Stomach smooth muscle (tissue), 2 donors: ENCODE data around the gene MTG2.
A peak's percentile ranks its signal among the peaks of the same experiment; 100 is the strongest.

Experiments used
- H3K27ac ChIP-seq: one replicate; pipeline ENCODE4 v1.7.0; 2013; ENCODE audit warnings: mild to moderate bottlenecking, low read length, inconsistent platforms
- H3K27me3 ChIP-seq, 2 donors: one replicate each; pipeline ENCODE4 v1.7.0; 2013; ENCODE audit warnings: low read length in 2 of 2; ENCODE audit not compliant: insufficient read depth in 2 of 2, control insufficient read depth in 1 of 2
- H3K36me3 ChIP-seq, 2 donors: one replicate each; pipeline ENCODE4 v1.7.0; 2013; ENCODE audit warnings: low read length in 2 of 2; ENCODE audit not compliant: control insufficient read depth in 2 of 2, insufficient read depth in 2 of 2
- H3K4me1 ChIP-seq: one replicate; pipeline ENCODE4 v1.7.0; 2013; ENCODE audit warnings: low read length; ENCODE audit not compliant: control insufficient read depth, insufficient read depth
- H3K4me3 ChIP-seq, 2 donors: one replicate each; pipeline ENCODE4 v1.7.0; 2013; ENCODE audit warnings: low read length in 2 of 2
- H3K9ac ChIP-seq, 2 donors: one replicate each; pipeline ENCODE4 v1.7.0; 2013; ENCODE audit warnings: low read length in 2 of 2, mild to moderate bottlenecking in 1 of 2
- H3K9me3 ChIP-seq, 2 donors: one replicate each; pipeline ENCODE4 v1.7.0; 2013; ENCODE audit warnings: low read length in 2 of 2; ENCODE audit not compliant: control insufficient read depth in 2 of 2
- donor health status: healthy.
- donor health status: Pancreatic carcinoma.

MTG2 gene, protein sequence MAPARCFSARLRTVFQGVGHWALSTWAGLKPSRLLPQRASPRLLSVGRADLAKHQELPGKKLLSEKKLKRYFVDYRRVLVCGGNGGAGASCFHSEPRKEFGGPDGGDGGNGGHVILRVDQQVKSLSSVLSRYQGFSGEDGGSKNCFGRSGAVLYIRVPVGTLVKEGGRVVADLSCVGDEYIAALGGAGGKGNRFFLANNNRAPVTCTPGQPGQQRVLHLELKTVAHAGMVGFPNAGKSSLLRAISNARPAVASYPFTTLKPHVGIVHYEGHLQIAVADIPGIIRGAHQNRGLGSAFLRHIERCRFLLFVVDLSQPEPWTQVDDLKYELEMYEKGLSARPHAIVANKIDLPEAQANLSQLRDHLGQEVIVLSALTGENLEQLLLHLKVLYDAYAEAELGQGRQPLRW

DNA sequence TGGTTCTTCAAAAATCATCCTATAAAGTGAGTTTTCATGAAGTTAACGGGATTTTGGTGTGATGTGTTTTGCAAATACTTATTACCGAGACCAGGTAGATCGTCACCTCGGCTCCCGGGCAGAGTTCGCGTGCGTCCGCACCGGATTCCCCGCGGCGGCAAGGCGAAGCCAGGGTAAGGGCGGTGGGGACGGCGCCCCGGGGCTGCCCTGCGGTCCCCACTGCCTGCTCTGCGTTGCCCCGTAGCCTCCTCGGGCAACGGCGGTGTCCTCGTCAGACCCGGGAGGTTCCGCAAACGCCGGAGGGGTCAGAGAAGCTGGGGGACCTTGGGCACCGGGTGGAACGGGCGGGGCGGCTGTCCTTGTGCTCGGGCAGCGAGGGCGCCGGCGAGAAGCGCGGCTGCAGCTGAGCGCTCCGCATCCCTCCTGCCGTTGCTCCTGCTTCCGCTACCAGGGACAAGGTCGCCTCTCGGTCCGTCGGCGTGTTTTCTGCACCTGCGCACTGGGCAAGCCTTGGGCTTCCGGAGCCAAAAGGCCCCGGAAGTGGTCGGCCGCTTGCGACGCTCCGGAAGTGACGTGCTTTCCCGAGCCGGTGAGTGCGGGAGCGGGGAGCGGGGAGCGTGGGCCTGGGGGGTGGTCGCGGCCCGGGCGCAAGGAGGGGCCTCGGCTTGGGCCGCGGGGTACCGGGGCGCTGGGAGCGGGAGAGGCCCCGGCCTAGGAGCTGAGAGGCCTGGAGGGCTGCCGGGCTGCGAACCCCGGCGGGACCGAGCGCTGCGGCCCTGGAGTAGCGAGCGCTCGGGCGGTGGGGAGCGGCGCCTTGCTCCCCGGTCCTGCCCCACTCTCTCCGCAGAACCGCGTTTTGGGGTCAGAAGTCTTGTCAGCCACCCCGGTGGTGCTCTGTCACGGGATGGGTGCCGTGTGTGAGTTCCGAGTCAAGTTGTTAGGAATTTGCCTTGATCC is at the start of gene MTG2:
Gene MTG2 (plus strand): TSS at position 560 of the 957 bp plus-strand sequence. CDS start 10,393 bp downstream, outside the sequence.
- H3K27ac ChIP-seq = peak within 1 kb of the TSS; percentile 88
- H3K9me3 ChIP-seq = no peaks in the 10 kb centered on the region
- H3K4me1 ChIP-seq = peaks cover 13% of the 10 kb centered on the region
- no peaks in the 10 kb centered on the region for H3K27me3 ChIP-seq
- H3K36me3 ChIP-seq = no peaks in the 10 kb centered on the region
- H3K4me3 ChIP-seq = peak within 1 kb of the TSS; percentile 96
- H3K9ac ChIP-seq = peak within 1 kb of the TSS; percentile 94 to 99

DNA sequence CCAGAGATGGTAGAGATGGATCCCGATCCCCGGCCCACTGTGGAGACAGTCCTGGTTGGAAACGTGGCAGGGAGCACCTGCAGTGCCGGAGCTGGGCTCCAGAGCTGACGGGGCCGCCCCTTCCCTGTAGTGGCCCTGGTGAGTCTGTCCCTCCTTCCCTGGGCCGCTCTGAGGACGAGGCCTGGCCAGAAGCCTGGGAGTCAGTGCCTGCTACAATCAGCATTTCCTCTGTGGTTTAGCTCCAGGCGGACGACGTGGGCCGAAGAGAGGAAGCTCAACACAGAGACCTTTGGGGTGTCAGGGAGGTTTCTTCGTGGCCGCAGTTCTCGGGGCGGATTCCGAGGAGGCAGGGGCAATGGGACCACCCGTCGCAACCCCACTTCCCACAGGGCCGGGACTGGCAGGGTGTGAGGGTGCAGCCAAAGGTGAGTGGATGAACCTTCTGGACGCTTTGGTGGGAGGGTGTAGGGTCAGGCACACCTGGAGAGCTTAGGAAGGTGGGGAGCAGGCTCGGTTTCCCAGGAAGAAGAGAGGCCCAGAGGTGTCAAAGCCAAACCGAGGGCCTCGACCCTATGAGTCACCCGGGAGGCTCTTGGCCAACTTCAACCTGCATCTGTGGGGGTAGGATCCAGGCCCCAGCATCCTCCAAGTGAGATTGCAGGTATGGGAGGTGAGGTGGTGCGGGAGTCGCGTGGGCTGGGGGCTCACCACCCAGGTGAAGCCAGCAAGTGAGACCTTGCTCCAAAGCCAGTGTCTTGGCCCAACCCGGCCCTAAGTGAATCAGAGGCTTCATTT is 49.6 kb upstream of the MTG2 start:
- H3K36me3 ChIP-seq = peaks cover 79 to 80% of the 10 kb centered on the region in 2 donors

DNA sequence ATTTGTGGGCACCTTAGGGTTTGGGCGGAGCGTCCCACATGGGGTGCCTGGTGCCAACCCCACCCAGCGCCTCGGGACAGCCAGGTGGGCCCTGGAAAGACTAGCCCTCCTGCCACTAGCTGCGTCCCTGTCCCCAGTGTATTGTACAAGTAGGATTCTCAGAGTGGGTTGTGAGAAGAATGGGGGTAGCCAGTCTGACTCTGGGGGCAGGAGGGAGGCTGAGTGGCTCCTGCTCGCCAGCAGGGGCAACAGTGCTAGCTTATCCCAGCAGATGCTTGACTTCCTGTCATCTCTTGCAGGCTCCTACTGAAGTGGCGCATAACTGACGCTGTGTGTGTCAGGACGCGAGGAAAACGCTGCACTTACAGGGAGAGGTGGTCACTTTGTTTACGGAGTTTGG is 49.0 kb upstream of the MTG2 start:
- H3K4me3 ChIP-seq = no peak overlapping the region
- H3K27me3 ChIP-seq = no peaks in the 10 kb centered on the region
- no peak overlapping the region for H3K27ac ChIP-seq
- H3K4me1 ChIP-seq = peaks cover 9% of the 10 kb centered on the region
- H3K9me3 ChIP-seq = no peaks in the 10 kb centered on the region
- H3K36me3 ChIP-seq = peaks cover 77 to 81% of the 10 kb centered on the region in 2 donors
- H3K9ac ChIP-seq = no peak overlapping the region

More for the DNA sequence above, 49.6 kb upstream of the MTG2 start:
- H3K27me3 ChIP-seq = no peaks in the 10 kb centered on the region
- peaks cover 9% of the 10 kb centered on the region for H3K4me1 ChIP-seq
- no peak overlapping the region for H3K4me3 ChIP-seq
- no peaks in the 10 kb centered on the region for H3K9me3 ChIP-seq
- no peak overlapping the region for H3K9ac ChIP-seq
- peak overlapping the region; percentile 24 for H3K27ac ChIP-seq

DNA sequence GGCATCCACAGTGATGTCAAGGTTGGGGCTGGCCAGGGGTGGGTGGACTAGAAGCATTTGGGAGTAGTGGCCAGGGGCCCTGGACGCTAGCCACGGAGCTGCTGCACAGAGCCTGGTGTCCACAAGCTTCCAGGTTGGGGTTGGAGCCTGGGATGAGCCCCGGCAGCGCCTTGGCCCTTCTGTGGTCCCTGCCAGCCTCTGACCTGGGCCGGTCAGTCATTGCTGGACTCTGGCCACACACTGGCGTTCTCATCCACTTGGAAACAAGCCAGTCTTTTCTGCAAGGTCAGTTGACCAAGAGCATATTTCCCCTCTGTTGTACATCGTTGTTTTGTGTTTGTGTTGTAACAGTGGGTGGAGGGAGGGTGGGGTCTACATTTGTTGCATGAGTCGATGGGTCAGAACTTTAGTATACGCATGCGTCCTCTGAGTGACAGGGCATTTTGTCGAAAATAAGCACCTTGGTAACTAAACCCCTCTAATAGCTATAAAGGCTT is 48.0 kb upstream of the MTG2 start:
- peaks cover 78 to 81% of the 10 kb centered on the region in 2 donors for H3K36me3 ChIP-seq
- no peaks in the 10 kb centered on the region for H3K27me3 ChIP-seq
- H3K9ac ChIP-seq = no peak overlapping the region
- no peak overlapping the region for H3K4me3 ChIP-seq
- peaks cover 9% of the 10 kb centered on the region for H3K4me1 ChIP-seq
- peak overlapping the region; percentile 31 for H3K27ac ChIP-seq
- no peaks in the 10 kb centered on the region for H3K9me3 ChIP-seq

DNA sequence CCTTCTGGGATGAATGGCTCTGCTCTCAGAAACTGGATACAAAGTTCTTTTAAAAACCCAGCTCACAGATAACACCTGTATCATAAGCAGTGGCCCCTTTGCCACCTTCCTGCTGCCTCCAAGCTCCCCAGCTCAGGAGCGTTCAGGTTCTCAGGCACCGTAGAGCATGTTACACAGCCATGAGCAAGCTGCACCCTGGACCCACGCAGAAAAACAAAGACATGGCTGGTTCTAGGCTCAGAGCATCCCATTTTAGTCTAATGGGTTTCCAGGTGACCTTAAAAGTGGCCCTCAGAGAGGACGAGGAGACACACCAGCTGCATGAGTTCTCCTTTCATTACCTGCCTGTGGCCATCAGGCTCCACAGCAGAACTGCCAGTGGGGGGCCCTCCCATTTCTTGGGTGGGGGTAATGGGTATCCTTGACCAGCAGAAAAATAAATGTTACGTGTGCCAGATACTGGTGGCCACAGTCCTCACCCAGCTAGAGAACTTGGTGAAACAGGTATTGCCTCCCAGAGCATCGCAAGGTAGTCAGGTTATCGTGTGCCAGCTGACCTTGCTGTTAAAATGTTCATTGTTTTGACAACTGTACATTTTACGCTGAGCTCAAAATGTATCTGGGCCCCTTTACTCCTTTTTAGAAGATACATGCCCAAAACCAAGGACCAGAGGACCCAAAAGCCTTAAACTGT is 47.1 kb upstream of the MTG2 start:
- Histone ChIP-seq H3K4me3 (no peak overlapping the region), H3K4me1 (peaks cover 13% of the 10 kb centered on the region), H3K27ac (no peak overlapping the region), H3K27me3 (no peaks in the 10 kb centered on the region), H3K36me3 (peaks cover 73 to 79% of the 10 kb centered on the region in 2 donors), H3K9ac (no peak overlapping the region), H3K9me3 (no peaks in the 10 kb centered on the region)

DNA sequence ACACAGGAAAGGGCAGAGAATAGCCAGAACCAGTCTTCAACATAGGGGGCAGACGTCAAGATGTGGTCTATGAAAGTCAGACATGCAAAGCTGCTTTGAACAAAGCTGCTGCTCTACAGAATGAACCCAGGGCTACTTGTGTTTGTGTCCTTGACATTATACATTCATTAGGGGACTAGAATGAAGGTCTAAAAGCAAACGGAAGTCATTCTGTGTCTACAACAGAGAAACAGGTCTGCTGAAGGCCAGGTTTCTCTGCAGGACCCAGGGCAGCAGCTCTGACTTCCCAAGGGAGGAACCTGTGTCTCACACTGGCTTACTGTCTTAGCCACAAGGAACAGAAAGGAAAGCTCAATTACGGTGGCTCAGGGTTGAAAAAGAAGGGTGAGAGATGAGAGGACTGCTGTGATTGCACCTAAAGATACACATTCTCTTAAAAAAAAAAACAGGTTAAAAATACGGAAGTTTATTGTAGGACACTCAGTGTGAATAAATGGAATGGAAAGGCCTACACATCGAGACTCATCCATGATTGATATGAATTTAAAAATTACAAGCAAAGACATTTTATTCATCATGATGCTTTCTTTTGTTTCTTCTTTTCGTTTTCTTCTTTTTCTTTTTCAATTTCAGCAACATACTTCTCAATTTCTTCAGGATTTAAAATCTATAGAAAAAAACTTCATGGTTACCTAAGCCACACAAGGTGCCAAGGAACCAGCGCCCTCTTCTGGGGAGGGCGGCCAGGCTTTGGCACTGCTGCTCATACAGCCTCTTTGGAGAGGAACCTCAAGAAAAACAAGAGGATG is 46.3 kb upstream of the MTG2 start:
- Histone ChIP-seq H3K9ac (no peak overlapping the region), H3K36me3 (peaks cover 67 to 71% of the 10 kb centered on the region in 2 donors), H3K4me1 (peaks cover 21% of the 10 kb centered on the region), H3K4me3 (no peak overlapping the region), H3K27ac (no peak overlapping the region), H3K9me3 (no peaks in the 10 kb centered on the region), H3K27me3 (no peaks in the 10 kb centered on the region)

DNA sequence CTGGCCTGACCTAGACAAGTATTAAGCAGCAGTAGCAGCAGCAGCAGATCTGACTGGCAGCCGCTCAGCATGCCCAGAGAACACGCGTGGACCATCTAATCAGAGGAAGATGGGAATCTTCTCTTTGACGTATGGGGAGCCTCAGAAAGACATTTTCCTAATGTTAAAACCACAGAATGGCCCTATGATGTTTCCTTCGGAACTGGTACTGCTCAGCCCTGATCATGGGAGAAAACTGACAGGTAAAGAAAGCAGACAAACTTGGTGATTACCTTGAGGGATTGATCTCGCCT is 45.8 kb upstream of the MTG2 start:
- H3K4me3 ChIP-seq = no peak overlapping the region
- no peak overlapping the region for H3K9ac ChIP-seq
- peaks cover 26% of the 10 kb centered on the region for H3K4me1 ChIP-seq
- no peaks in the 10 kb centered on the region for H3K27me3 ChIP-seq
- H3K9me3 ChIP-seq = no peaks in the 10 kb centered on the region
- H3K36me3 ChIP-seq = peaks cover 61 to 65% of the 10 kb centered on the region in 2 donors
- H3K27ac ChIP-seq = no peak overlapping the region

DNA sequence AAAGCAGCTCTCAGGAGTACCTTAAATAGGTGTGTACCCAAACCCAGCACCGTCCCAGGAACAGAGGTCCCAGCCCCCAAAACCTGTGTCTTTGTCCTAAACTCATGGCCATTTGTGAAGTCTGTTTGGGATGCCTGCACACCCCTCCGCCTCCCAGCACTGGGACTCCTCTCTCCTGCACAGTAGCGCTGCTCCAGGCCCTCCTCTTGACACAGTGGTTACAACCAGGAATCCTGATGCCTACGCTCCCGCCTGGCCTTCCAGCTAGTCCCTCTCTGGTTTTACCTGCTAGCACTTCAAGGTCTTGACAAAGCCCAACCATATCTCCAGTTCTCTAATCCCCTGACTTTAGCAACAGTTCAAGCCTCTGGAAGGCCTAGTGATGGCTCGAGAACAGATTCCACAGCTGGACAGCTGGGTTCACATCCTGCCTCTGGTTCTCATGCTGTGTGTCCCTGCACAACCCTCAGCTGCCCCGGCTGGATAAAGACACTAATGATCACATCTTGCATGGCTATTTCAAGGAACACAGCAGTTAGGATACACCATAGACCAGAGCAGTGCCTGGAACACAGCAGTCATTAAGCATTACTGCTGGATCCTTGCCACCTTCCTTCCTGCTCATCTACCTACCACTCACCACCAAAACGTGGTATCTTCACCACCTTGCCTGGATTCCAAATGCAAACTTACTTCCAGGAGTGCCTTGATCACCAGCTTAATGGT is 45.2 kb upstream of the MTG2 start:
- H3K36me3 ChIP-seq = peaks cover 55 to 60% of the 10 kb centered on the region in 2 donors
- H3K27ac ChIP-seq = no peak overlapping the region
- no peaks in the 10 kb centered on the region for H3K27me3 ChIP-seq
- H3K9ac ChIP-seq = no peak overlapping the region
- H3K9me3 ChIP-seq = no peaks in the 10 kb centered on the region
- no peak overlapping the region for H3K4me3 ChIP-seq
- H3K4me1 ChIP-seq = peaks cover 29% of the 10 kb centered on the region

DNA sequence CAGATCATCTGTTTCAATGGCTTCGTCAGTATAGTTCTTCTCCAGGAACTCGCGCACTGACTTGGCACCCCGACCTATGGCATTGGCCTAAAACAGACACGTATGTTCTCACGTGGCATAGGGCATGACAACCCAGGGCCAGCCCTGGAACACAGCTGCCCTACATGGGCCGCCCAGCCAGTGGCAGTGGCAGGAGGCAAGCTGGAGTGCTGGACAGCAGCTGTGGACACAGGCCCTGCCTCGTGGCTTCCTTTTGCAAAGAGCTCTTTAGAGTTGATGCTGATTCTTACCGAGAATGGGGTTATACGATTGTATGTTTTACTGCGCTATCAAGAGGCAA is 44.7 kb upstream of the MTG2 start:
- Histone ChIP-seq H3K9ac (no peak overlapping the region), H3K9me3 (no peaks in the 10 kb centered on the region), H3K27me3 (no peaks in the 10 kb centered on the region), H3K4me1 (peaks cover 29% of the 10 kb centered on the region), H3K36me3 (peaks cover 52 to 54% of the 10 kb centered on the region in 2 donors), H3K4me3 (no peak overlapping the region), H3K27ac (no peak overlapping the region)
